K562 (cell line): ENCODE measurements around the gene PPIP5K2. TPM values are rescaled to one million over a fixed set of nuclear protein-coding genes. Genes with fewer than 3 reads are reported as not detected.

Experiments
- BRF1 ChIP-seq: IDR thresholded peaks from 3 replicates; pipeline ENCODE4 v1.6.1; 2011; ENCODE audit warnings: borderline replicate concordance, mild to moderate bottlenecking; ENCODE audit not compliant: insufficient read length; ENCODE audit errors: extremely low read depth
- ETV1 ChIP-seq: fragments of 450-650 bp; conservative IDR thresholded peaks from 2 replicates; pipeline ENCODE4 v1.6.1; 2016; ENCODE audit warnings: missing genetic modification characterization, control low read depth, low read depth, missing compliant biosample characterization
- EZH2 ChIP-seq: IDR thresholded peaks from 2 replicates; pipeline ENCODE4 v1.6.1; 2012; ENCODE audit warnings: low read depth, mild to moderate bottlenecking, inconsistent platforms, low read length, borderline replicate concordance
- GABPA ChIP-seq: fragments of 200-800 bp; sonication (Bioruptor generic); conservative IDR thresholded peaks from 2 replicates; pipeline ENCODE4 v1.6.1; 2016; ENCODE audit warnings: low read depth, missing genetic modification characterization, missing compliant biosample characterization
- HCFC1 ChIP-seq: IDR thresholded peaks from 2 replicates; pipeline ENCODE4 v1.6.1; 2012; ENCODE audit warnings: low read depth, low read length, improper control_type of control experiment
- HDGF ChIP-seq: fragments of 450-650 bp; IDR thresholded peaks from 2 replicates; pipeline ENCODE4 v1.6.1; 2016
- HEY1 ChIP-seq: fragments of 250-450 bp; sonication (Bioruptor Pico); IDR thresholded peaks from 2 replicates; pipeline ENCODE4 v1.5.0; 2020; ENCODE audit warnings: mild to moderate bottlenecking, moderate library complexity, borderline replicate concordance
- MAFG ChIP-seq: fragments of 450-650 bp; conservative IDR thresholded peaks from 2 replicates; pipeline ENCODE4 v1.6.1; 2016; ENCODE audit warnings: missing genetic modification characterization, missing compliant biosample characterization
- NCOA4 ChIP-seq: fragments of 450-650 bp; IDR thresholded peaks from 2 replicates; pipeline ENCODE4 v1.6.1; 2018; ENCODE audit warnings: mild to moderate bottlenecking; ENCODE audit not compliant: partially characterized antibody
- NCOR1 ChIP-seq: fragments of 450-650 bp; IDR thresholded peaks from 2 replicates; pipeline ENCODE4 v1.6.1; 2016; ENCODE audit warnings: mild to moderate bottlenecking, moderate library complexity
- NFIC ChIP-seq: fragments of 450-650 bp; IDR thresholded peaks from 2 replicates; pipeline ENCODE4 v1.6.1; 2017; ENCODE audit warnings: mild to moderate bottlenecking, inconsistent platforms
- NR3C1 ChIP-seq: sonication (generic); formaldehyde crosslinking; IDR thresholded peaks from 2 replicates; pipeline ENCODE4 v1.8.1; 2022; ENCODE audit warnings: missing genetic modification reagents
- NR4A1 ChIP-seq, 2 experiments: fragments of 250-450 bp in 1 of 2; fragments of 450-650 bp in 1 of 2; sonication (Bioruptor Pico) in 1 of 2; IDR thresholded peaks; 2 replicates each; pipeline versions ENCODE4 v1.4.0 to v1.6.1; 2016 to 2020; ENCODE audit warnings: mild to moderate bottlenecking in 2 of 2, missing compliant biosample characterization in 1 of 2, missing genetic modification characterization in 1 of 2, moderate library complexity in 1 of 2
- SIX5 ChIP-seq, 2 experiments: IDR thresholded peaks; 2 replicates each; pipeline ENCODE4 v1.6.1; 2011; ENCODE audit warnings: low read length in 2 of 2, borderline replicate concordance in 1 of 2, low read depth in 1 of 2, mild to moderate bottlenecking in 1 of 2, moderate library complexity in 1 of 2; ENCODE audit not compliant: insufficient read depth in 1 of 2
- SMARCC2 ChIP-seq: fragments of 450-650 bp; IDR thresholded peaks from 2 replicates; pipeline ENCODE4 v1.6.1; 2017; ENCODE audit warnings: antibody characterized with exemption, moderate library complexity, mild to moderate bottlenecking, low read depth
- SMC3 ChIP-seq: conservative IDR thresholded peaks from 2 replicates; pipeline ENCODE4 v1.6.1; 2011; ENCODE audit warnings: low read depth, low read length, improper control_type of control experiment; ENCODE audit not compliant: insufficient read depth
- WHSC1 ChIP-seq: IDR thresholded peaks from one replicate; pipeline ENCODE4 v1.6.1; 2012; ENCODE audit warnings: low read length, control low read depth, inconsistent platforms
- ZBTB1 ChIP-seq: sonication (generic); formaldehyde crosslinking; IDR thresholded peaks from 2 replicates; pipeline ENCODE4 v1.8.1; 2023; ENCODE audit warnings: missing genetic modification reagents, low read depth, mild to moderate bottlenecking, borderline replicate concordance
- ZBTB26 ChIP-seq: fragments of 450-650 bp; formaldehyde crosslinking; IDR thresholded peaks from 2 replicates; pipeline ENCODE4 v1.4.0; 2022; ENCODE audit warnings: missing genetic modification characterization
- ZHX1 ChIP-seq: fragments of 150-350 bp; conservative IDR thresholded peaks from 2 replicates; pipeline ENCODE4 v1.6.1; 2014; ENCODE audit warnings: low read length
- ZNF239 ChIP-seq: fragments of 250-450 bp; sonication (Bioruptor Pico); IDR thresholded peaks from 2 replicates; pipeline ENCODE4 v1.4.0; 2020; ENCODE audit warnings: mild to moderate bottlenecking
- ZNF311 ChIP-seq: fragments of 250-450 bp; sonication (Bioruptor Pico); IDR thresholded peaks from 2 replicates; pipeline ENCODE4 v1.4.0; 2020; ENCODE audit warnings: mild to moderate bottlenecking, moderate library complexity
- ZNF316 ChIP-seq: fragments of 450-650 bp; IDR thresholded peaks from 2 replicates; pipeline ENCODE4 v1.6.1; 2016
- ZNF347 ChIP-seq: fragments of 450-650 bp; formaldehyde crosslinking; IDR thresholded peaks from 2 replicates; pipeline ENCODE4 v1.4.0; 2020; ENCODE audit warnings: low read depth, mild to moderate bottlenecking, moderate library complexity
- ZNF551 ChIP-seq: fragments of 250-450 bp; sonication (Bioruptor Pico); IDR thresholded peaks from 2 replicates; pipeline ENCODE4 v1.5.0; 2021; ENCODE audit warnings: mild to moderate bottlenecking, moderate library complexity
- ZNF644 ChIP-seq: fragments of 200-800 bp; sonication (Bioruptor generic); IDR thresholded peaks from 2 replicates; pipeline ENCODE4 v1.6.1; 2016; ENCODE audit warnings: low read depth, missing genetic modification characterization, missing compliant biosample characterization
- ZNF785 ChIP-seq: fragments of 250-450 bp; sonication (Bioruptor Pico); IDR thresholded peaks from 2 replicates; pipeline ENCODE4 v1.4.0; 2020; ENCODE audit warnings: mild to moderate bottlenecking
- polyA plus RNA-seq, 8 experiments: library from polyadenylated mRNA; depleted of rRNA in 4 of 8; stranded (reverse) in 5 of 8; unstranded in 3 of 8; fragments of >200 nt; fragmentation: Nextera tagmentation in 2 of 8; fragmentation: Illumina TruSeq in 1 of 8; extraction: Ambion mirVana in 2 of 8; extraction: Trizol in 1 of 8; gene quantifications; 2 replicates each; pipeline versions ENCODE4 v1.2.1 to v1.2.3, GENCODE V29; 2011 to 2014; ENCODE audit warnings: inconsistent platforms in 1 of 8, missing spikeins in 1 of 8
- total RNA-seq, 7 experiments: library from RNA; depleted of rRNA in 6 of 7; stranded (reverse); fragments of >200 nt in 6 of 7; fragmentation: Illumina TruSeq in 2 of 7; extraction: Trizol in 2 of 7; gene quantifications; 2 replicates each; pipeline versions ENCODE4 v1.2.1 to v1.2.3, GENCODE V29; 2011 to 2021; ENCODE audit warnings: low replicate concordance in 1 of 7

PPIP5K2 gene
- total and polyA plus RNA-seq, 9 of the 15 experiments (the other 6 are each of a cell fraction or from before 2014, with no cell fraction given), result 39.4 to 150 (median 99.1) TPM

- TF ChIP-seq ZHX1 (no peak), MAFG (no peak; the same call in 1 of the 2 replicates), SIX5 (IDR thresholded peaks at IDR 0.05; ENCODE audit: borderline replicate concordance in 1 of 2, insufficient read depth in 1 of 2, low read depth in 1 of 2, low read length in 2 of 2) (peak; percentile 55 to 56; a peak in 3 of 4 replicates), NCOA4 (no peak), SMARCC2 (no peak), WHSC1 (no peak), ZNF347 (no peak), HCFC1 (peak; percentile 87), BRF1 (no peak), EZH2 (no peak), ZNF311 (CRISPR knock-in tag) (no peak), ZNF551 (no peak), HEY1 (CRISPR knock-in tag) (no peak), SMC3 (no peak), NFIC (peak; percentile 51; the same call in 1 of the 2 replicates), NCOR1 (no peak), HDGF (no peak), ZNF785 (CRISPR knock-in tag) (no peak), NR4A1 (CRISPR knock-in tag; IDR thresholded peaks at IDR 0.05) (no peak), NR4A1 (tag; IDR thresholded peaks at IDR 0.05) (no peak), NR3C1 (CRISPR knock-in tag) (no peak), ETV1 (peak; percentile 89), ZBTB26 (no peak), ZNF239 (CRISPR knock-in tag) (no peak), GABPA (tag) (peak; percentile 100), ZNF644 (tag) (no peak), ZNF316 (peak; percentile 68), ZBTB1 (CRISPR knock-in tag) (no peak)
Measured at GRCh38 chr5:103119765-103120606, at the start of gene PPIP5K2, which contains the start of gene GIN1 (continued).
